Cardiac fibroblast (primary cell): Measurements from ENCODE around the gene TIMM10B.

Experiments used
- DNase-seq, 2 donors: peaks; one replicate each; pipeline versions ENCODE4 v3.0.0 to v3.0.0-alpha.2; 2010; ENCODE audit warnings: low read depth in 2 of 2
- H3K4me3 ChIP-seq, 2 donors: replicated peaks in 1 of 2; 1 replicate in 1 of 2; 2 replicates in 1 of 2; pipeline ENCODE4 v1.5.1; 2011; ENCODE audit warnings: low read depth in 2 of 2, low read length in 2 of 2, mild to moderate bottlenecking in 2 of 2, moderate library complexity in 1 of 2
- CTCF ChIP-seq: IDR thresholded peaks from one replicate; pipeline ENCODE4 v1.5.1; 2011; ENCODE audit warnings: low read depth, mild to moderate bottlenecking, low read length, inconsistent platforms

Gene TIMM10B

DNA sequence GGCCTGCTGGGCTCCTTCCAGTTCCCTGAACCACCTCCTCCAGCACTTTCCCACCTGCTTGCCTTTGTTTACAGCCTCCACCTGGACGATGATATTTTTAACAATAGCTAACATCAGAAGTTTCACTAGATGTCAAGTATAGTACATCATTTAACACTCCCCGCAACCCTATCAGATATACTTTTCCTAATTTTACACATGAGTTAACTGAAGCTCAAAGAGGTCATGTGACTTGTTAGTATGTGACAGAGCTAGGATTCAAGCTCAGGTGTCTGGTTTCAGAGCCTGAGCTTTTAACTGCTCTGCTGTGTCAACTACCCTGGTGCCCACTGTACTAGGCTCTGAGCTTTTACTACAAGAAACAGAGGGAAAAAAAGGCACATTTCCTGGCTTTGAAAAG lies 26.2 kb upstream of the TIMM10B start:
- no peak for TF ChIP-seq CTCF
- DNase-seq, result no peak
- H3K4me3 ChIP-seq, result no peak overlapping the region

DNA sequence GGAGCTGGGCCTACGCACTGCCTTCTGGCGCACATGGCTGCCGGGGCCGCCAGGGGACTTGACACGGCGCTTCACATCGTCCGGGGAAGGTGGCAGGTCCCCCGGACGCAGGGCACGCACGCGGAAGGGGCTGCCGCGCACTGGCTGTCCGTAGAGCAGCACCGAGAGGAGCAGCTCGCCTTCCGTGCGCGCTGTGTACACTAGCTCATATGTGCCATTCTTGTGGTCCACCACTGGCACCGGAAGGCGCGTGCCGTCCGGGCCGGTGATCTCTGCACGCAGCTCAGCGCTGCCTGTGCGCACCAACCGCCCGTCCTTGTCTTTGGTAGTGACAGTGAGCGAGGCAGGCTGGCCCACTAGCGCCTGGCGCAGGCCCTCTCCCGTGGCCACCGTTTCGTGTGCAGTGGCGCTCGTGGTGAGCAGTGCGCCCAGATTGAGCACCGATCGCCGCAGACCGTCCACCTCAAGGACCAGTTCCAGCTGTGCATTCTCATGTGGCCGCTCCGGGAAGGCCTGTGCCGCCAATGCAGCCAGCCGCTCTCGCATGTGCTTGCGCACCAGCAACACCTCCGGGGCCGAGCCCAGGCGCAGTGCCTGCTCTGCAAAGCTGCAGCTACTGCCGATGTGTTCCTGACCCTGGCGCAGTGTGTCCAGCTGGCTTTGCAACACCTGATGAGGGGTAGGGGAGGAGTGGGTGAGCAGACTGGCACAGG lies 24.8 kb upstream of the TIMM10B start:
- DNase-seq, result no peak
- TF ChIP-seq CTCF, result no peak
- no peak overlapping the region for H3K4me3 ChIP-seq

DNA sequence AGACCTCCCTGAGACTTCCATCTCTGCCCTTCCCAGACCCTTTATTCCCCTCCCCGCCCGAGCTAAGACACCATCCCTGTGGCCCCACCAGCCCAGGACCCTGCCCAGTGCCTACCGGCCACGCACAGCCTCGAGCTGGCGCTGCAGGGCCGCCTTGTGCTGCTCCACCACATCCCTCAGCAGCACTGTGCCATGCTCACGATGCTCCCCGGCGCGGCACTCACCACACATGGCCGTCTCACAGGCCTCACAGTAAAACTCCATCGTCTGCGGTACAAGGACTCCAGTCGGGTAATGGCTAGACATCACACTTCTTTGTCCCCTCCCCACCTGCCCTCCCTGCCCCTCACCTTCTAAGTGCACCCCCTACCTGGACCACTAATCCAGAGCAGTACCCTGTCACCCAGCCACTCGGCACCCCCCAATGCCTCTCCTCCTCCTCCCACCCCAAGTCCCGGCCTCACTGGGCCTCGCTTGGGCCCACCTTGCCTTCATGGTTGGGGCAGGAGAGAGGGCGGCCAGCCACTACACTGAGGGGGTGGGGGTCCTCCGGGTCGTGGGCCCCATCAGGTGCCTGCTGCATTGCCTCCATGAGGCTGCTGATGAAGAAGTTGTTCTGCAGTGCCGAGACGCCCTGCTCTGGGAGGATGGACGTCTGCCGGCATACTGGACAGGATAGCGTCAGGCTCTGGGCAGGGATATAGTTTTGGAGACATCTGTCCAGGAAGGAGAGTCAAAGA lies 23.6 kb upstream of the TIMM10B start:
- DNase-seq, result no peak
- no peak overlapping the region for H3K4me3 ChIP-seq

DNA sequence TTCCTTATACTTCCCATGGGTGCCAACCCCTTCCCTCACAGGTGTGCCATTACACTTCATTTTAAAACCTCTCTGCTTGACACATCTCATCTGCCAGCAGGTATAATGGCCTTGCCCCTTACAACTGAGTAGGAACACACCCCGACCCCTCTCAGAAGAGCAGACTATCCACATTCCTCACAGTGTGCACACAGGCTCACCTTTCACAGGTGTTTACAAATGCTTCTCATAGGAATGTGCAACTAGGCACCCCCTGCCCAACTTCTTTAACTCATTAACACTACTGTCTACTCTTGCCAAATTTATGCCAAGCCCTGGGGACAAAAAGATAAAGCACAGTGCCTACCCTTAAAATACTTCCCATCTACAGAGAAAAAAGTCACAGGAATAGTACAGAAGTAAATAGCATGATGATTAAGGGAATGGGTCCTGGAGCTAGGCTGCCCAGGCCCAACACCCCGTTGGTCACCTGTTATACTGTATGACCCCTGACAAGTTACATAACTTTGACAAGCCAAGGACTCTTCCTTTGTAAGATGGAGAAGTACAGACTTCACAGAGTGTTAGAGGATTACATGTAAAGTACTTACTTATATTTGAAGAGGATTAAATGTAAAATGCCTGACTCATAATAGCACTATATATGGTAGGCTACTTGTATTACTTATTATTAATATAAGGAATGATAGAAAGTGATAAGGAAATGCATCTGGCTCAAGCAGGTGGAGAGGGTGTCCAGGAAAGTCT lies 22.8 kb upstream of the TIMM10B start:
- DNase-seq, result no peak
- no peak for TF ChIP-seq CTCF
- H3K4me3 ChIP-seq, result no peak overlapping the region

More for the DNA sequence above, 23.6 kb upstream of the TIMM10B start:
- no peak for TF ChIP-seq CTCF

- no peak for TF ChIP-seq CTCF
- DNase-seq, result no peak
- H3K4me3 ChIP-seq, result no peak overlapping the region
Measured at GRCh38 chr11:6459099-6459450, 22.2 kb upstream of the TIMM10B start.

DNA sequence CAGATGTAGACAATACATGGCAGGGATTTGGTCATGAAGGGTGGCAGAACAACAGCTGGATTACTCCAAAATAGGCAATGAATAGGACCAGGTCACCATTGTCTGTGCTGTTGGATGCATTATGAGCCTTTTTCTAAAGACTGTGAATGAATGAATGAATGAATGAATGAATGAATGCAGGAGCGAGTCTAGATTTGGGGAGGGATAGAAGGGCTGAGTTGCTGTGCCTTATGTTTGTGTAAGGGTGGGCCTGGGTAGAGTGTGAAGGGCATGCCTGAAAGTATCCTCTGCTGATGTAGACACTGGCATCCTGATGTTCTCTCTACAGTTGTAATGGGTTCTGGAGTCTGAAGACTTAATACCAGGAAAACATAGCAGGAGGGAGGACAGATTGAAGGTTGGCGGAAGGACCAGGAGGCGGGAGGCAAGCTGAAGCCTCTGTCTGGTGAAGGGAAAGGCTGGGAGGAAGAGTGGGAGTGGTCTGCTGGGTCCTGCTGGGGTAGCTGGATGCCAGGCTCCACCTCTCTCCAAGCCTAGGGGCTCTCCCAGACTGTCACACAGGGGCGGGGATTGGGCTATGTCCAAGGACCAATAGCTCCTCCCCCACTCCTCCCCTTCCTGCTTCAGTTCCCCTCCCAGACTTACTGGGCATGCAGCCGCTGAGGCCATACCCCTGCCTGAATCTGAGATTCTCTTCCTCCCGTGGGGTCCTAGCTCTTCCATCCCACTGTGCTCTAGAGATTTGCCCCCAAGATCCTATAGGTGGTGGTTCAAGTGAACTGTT lies 12.4 kb upstream of the TIMM10B start:
- no peak for TF ChIP-seq CTCF
- H3K4me3 ChIP-seq, result no peak overlapping the region
- peak; percentile 87 to 96 for DNase-seq
